ENCODE measurements around the gene HBG1.

DNA sequence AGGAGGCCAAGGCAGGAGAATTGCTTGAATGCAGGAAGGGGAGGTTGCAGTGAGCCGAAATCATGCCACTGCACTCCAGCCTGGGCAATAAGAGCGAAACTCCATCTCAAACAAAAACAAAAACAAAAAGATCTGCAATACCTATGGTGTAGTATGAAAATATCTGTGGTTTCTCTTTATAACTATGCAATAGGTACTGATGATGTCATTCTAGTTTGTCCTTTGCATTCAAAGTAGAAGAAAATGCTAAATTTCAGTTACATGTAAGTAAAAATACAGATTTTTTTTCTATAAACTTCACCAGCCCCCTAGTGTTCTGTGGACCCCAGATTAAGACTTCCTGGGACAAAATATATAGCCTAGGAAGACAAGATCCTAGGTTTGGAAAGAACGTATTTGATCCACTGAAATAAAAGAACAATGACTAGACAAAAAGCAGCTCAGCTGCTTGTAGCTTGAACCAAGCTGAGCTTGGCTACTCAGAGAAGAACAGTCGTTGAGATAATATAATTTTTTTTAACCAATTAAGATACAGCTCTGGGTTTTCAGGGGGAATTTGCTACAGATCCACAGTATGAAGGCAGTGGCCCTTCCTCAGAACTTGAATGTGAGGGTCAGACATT, 22.8 kb upstream of the HBG1 start:
- TF ChIP-seq POLR2AphosphoS5 (IDR thresholded peaks at IDR 0.05; ENCODE audit: low read depth, low read length) (no peak), POLR2A (IDR thresholded peaks at IDR 0.05; ENCODE audit: low read depth, low read length) (no peak), TAF1 (IDR thresholded peaks at IDR 0.05; ENCODE audit: borderline replicate concordance, low read depth, low read length) (no peak)
